Right forelimb (tissue), 1 donor: ENCODE measurements around the gene IGSF9B.

Experiments
- DNase-seq: peaks from one replicate; pipeline ENCODE4 v3.0.0-alpha.2; 2018

Gene IGSF9B

GRCh38 chr11:133896642-133897330 is 60.0 kb downstream of the IGSF9B start:
- DNase-seq, result no peak

DNA sequence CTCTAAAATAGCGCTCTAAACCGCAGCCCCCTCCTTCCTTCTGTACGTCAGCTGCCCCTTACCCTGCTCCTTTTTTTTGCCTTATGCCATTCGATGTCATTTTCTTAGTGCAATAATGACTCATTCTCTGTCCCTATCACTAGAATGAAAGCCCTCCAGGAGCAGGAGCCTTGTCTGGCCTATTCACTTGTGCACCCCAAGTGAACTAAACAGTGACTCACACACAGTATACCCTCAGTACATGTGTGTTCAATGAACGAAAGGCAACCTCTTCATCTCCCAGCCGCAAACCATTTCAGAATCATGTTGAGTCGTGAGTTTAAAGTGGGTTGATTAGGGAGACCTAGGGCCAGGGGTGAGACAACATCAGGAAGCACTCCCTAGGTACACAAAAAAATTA is 60.7 kb downstream of the IGSF9B start:
- DNase-seq, result no peak

- no peak for DNase-seq
Observed at GRCh38 chr11:133895551-133895950, 61.2 kb downstream of the IGSF9B start.

DNA sequence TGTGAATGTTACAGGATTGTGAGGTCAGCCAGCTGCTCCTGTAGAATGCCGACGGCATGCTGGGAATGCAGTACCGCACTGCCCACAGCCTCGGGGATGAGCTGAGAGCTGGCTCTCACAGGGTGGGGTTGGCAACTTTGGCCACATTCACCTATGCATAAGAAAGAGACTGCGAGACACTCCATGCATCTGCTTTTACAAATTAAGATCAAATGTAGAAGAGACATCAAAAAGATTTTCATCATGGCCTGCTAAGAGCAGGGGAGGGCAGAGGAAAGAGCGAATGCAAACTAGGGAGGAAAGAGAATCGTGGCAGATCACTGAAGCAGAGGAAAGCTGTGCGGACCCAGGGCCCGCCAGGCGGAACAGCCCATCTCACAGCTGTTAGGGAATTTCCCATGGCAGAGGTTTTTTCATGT is 61.7 kb downstream of the IGSF9B start:
- DNase-seq, result no peak

DNA sequence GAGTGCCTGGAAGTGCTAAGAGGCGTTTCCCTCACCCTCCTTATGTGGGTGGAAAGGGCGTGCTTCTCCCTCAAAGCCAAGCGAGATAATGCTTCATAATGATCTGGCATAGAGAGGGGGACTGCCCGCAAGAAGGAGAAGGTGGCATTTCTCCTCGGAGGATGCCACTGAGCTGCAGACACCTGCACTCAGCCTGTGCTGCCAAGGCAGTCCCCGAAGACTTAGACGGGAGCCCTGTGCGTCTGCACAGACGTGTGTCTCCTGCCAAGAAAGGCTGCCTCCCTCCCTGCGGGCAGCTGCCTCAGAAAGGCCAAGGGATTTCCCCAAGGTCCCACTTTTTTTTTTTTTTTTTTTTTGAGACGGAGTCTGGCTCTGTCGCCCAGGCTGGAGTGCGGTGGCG is 63.4 kb downstream of the IGSF9B start:
- DNase-seq, result no peak

DNA sequence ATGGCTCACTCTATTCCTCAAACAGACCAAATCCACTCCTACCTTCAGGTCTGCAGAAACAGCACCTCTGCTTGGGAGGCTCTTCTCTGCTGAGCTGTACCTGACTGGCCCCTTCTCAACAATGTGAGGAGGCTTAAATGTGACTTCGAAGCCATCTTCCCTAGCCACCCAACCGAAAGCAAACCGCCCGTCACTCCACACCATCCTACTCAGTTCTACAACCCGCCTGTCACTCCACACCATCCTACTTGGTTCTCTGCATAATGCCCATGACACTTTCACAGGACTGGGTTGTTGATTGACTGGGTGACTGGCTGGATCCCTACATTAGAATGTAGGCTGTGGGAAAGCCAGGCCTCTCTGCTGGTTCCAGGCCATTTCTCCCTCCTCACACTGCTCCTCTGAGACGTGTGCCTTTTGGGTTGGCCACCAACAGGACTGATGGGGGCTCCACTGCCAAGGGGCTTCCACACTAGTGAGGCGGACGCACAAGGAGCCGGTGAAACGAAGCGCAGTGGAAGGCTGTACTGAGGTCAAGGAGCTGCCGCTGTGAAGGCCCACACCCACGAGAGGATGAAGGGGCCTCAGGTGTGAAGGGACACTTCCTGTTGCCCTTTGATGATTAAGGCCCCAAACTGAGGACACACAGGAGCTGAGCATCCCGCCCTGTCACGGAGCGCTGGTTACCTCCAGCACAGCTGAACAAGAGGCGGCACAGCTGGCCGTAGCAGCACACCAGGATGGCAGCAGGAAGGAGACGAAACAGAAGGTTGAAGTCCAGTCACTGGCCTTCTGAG is 64.0 kb downstream of the IGSF9B start:
- no peak for DNase-seq

DNA sequence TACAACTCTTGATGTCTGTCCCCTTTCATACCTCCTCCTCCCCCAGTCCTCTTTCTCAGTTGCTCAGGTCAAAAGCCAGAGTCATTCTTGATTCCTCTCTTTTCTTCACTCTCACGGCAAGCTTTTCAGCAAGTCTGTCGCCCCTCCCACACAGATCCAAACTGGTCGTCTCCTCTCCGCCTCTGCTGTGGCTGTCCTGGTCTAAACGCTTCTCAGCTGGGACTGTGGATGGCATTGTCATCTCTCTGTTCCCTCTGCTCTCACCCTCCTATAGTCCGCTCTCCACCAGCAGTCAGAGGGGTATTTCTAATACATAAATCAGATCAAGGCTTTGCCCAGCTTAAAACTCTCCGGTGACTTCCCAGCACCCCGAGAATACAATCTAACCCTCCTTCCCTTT is 64.6 kb downstream of the IGSF9B start:
- DNase-seq, result no peak

DNA sequence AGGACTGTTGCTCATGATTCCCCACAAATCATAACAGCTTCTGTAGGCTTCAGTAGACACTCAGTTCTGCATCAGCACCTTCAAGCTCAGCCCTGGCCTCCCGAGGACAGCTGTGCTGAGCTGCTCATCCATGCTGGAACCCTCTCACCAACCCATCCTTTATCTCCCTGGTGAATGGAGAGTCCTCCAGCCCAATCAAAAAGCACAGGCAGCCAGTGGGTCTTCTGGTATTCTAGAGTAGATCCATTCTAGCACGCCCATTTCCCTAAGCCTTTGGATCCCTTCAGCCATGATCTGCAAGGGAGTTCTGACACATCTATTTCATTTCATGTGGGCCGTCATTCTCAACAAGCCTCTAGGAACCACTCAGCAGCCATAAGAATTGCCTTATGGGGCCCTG is 66.9 kb downstream of the IGSF9B start:
- no peak for DNase-seq

DNA sequence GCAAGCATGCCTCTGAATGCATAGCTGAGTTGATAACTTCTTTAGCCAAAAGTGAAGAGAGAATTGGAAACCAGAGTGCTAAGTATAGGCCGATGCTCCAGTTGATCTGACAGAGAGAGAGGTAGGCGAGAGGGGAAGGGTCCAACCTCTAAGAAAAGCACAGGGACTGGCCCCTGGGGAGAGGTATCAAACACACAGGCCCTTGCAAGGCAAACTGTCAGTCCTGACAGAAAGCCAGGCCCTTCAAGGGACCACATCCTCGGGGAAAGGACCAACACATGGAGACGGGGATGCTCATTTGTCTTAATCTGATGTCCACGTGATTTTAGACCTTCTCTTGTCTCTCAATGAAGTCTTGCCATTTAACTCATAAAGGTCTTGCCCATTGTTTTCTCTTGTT is 67.6 kb downstream of the IGSF9B start:
- no peak for DNase-seq

GRCh38 chr11:133887692-133888332 is 69.0 kb downstream of the IGSF9B start:
- no peak for DNase-seq

DNA sequence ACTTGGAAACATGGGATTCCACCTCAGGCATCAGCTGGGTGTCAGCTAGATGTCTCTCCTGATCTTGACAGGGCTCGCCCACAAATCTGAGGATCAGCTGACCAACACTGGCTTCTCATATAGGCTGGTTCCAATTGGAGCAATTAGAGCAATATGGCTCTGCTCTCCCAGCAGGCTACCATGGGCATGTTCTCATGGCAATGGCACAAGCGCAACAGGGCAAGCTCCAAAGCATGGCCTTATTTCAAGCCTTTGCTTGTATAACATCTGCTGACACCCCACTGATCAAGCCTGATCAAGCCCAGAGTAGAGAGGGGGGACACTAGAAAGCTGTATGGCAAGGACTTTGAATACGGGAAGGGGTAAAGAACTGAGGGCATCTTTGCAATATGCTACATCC is 70.7 kb downstream of the IGSF9B start:
- no peak for DNase-seq

- no peak for DNase-seq
Observed at GRCh38 chr11:133872160-133872559, 84.6 kb downstream of the IGSF9B start.

- DNase-seq, result no peak
Observed at GRCh38 chr11:133867456-133867855, 89.3 kb downstream of the IGSF9B start.

DNA sequence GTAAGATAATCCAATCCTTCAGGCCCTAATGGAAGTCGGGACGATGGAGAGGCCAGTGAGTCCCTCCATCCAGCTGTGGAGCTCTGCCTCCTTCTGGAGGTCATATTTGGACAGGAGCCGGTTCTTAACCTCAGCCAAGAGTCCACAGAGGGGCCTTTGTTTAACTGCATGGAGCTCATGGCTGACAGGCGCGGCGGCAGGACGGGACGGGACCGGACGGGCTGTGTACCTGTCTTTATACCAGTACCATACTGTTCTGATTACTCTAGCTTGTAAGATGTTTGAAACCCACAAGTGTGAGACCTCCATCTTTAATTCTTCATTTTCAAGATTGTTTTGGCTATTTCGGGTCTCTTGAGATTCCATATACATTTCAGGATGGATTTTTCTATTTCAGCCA is 91.3 kb downstream of the IGSF9B start:
- no peak for DNase-seq

- no peak for DNase-seq
Observed at GRCh38 chr11:133864756-133865155, 92.0 kb downstream of the IGSF9B start.

DNA sequence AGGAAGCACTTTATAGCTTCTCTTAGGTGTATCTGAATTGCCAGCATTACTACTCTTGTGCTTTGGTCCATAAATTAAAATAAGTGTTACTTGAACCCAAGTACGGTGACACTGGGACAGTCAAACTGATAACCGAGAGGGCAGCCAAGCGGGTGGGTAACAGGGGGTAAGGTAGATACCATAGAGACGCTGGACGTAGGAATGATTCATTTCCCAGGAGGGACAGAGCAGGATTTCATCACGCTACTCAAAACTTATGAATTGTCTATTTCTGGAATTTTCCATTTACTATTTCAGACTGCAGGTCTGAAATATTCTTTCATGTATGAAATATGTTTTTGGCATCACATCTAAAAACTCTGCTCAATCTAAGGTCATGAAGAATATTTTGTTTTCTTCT is 96.6 kb downstream of the IGSF9B start:
- no peak for DNase-seq
